GM10266 (cell line): ENCODE data around the gene ITGB2.

Experiments used
- DNase-seq: peaks from one replicate; pipeline ENCODE4 v3.0.0; 2012; ENCODE audit errors: extremely low spot score
- TF ChIP-seq, protein P1 (sequence below): IDR thresholded peaks from 2 replicates; pipeline ENCODE4 v1.5.1; 2012; ENCODE audit warnings: mild to moderate bottlenecking, low read depth; ENCODE audit not compliant: control insufficient read depth, insufficient read depth; ENCODE audit errors: missing control alignments

The ITGB2 gene

DNA sequence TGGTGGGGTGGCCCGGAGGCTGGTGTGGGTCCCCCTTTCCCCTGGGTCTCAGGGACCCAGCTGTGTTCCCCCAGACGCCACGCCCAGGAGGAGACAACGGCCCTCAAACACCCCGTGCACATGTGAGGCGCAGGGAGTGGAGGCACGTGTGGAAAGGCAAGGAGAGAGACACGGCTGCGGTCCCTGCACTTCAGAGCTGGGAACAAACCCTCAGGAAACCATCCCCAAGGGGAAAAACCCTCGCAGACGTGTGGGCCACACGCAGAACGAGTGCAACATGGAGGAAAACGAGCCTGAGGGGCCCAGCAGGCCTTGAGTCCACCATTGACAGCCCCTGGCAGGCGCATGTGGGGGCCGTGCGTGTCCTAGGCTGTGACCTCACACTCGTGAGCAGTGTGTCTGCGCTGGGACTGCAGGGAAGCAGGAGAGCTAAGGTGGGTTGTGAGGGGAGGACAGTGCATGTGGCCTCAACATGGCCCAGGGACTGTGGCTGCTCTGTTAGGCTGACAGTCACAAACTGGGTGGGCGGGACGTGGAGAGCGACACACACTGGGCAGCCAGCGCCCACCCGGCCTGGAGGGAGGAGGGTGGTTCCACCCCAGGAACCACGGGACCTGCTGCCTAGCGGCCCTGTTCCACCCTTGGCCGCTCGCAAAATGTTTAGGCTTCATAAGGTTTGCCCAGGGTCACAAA lies 20.0 kb downstream of the ITGB2 start:
- DNase-seq = no peak
- TF ChIP-seq, protein P1, sequence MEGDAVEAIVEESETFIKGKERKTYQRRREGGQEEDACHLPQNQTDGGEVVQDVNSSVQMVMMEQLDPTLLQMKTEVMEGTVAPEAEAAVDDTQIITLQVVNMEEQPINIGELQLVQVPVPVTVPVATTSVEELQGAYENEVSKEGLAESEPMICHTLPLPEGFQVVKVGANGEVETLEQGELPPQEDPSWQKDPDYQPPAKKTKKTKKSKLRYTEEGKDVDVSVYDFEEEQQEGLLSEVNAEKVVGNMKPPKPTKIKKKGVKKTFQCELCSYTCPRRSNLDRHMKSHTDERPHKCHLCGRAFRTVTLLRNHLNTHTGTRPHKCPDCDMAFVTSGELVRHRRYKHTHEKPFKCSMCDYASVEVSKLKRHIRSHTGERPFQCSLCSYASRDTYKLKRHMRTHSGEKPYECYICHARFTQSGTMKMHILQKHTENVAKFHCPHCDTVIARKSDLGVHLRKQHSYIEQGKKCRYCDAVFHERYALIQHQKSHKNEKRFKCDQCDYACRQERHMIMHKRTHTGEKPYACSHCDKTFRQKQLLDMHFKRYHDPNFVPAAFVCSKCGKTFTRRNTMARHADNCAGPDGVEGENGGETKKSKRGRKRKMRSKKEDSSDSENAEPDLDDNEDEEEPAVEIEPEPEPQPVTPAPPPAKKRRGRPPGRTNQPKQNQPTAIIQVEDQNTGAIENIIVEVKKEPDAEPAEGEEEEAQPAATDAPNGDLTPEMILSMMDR = no peak

DNA sequence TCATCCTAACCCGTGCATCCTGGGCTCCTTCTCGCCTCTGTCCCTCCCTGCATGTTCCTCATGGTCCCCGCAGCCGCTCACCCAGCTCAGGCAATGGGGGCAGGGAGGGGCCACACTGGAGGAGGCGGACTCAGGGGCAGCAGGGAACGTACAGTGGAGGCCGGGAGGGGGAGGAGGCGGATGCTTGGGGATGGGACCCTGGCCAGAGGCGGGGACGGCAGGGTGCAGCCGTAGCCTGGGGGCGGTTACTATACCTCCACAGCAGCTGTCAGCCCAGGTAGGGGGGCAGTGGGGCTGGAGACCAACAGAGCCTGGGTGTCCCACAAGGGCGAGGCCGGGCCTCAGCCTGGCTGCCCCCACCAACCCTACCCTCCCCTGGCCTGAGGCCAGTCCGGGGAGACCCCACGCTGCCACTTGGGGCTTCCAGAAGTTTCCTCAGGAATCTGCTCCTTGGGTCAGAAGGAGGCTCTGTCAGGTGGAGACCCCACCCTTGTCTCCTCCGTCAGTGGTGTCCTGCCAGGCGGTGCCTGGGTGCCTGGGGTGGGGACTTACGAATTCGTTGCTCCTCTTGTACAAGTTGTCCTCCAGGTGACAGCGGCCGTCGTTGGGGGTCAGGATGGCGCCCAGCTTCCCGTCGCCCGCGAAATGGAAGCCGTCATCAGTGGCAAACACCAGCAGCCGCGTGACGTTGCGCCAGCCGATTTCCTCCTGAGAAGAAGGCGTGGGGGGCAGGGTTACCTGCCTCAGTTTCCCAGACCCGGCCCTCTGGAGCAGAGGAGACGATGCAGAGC lies 20.7 kb downstream of the ITGB2 start:
- no peak for DNase-seq
- TF ChIP-seq, protein P1 = no peak

DNA sequence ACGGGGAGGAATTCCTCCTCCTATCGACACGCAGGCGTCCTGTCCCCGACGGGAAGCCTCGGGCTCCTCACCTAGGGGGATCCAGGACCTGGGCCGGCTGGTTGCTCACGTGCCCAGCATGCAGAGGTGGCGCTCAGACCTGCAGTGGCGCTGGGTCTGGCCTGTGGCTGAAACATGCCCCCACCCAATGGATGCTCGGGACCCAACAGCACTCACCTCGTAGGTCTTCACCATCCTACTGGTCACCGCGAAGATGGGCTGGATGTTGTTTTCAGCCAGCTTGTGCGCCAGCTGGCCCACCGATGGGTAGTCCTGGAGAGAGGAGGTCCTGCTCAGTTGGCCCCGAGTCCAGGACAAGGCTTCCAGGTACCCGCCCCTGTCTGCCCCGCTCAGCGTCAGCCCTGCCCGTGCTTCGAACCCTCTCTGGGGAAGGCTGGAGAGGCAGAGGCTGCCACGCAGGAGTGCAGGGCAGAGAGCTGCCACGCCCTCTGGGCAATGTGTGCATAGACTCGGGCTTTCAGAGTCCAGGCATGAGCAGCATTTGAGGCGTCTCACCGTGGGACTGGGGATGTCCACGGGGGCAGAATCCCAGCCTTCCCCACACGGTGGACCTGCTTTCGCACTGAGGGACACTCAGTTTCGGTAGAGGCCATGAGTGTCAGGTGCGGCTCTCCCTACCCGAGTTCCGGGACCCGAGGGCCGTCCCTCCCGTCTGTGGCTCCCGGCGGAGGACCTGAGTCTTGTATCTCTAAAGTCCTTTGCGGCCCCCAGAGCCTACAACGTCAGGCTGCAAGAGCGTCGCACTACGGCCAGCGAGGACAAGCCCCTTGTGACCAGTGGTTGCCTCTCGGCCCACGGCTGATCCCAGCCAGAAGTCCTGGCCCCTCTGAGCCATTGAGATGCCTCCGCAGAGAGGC lies 21.6 kb downstream of the ITGB2 start:
- DNase-seq = no peak
- TF ChIP-seq, protein P1 = no peak

DNA sequence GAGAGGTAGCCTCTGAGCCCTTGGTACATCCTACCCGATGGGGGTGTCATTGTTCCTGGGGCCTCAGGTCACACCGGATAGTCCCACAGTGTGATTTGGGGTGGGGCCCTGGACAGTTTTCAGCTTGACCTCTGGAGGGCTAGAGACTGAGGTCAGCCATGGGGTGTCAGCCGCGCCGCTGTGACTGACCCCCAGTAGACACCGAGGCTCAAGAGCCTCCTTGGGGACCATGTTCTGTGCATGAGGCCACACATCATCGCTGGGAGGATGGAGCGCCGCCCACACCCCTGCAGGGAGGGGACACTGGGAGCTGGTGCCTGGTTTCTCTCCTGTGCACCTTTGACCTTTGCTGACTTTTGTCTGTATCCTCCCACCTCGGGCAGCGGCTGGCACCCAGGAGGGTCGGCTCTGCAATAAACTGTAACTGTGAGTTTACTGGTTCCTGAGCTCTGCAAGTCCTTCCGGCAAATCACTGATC lies 22.6 kb downstream of the ITGB2 start:
- TF ChIP-seq, protein P1 = no peak
- no peak for DNase-seq

DNA sequence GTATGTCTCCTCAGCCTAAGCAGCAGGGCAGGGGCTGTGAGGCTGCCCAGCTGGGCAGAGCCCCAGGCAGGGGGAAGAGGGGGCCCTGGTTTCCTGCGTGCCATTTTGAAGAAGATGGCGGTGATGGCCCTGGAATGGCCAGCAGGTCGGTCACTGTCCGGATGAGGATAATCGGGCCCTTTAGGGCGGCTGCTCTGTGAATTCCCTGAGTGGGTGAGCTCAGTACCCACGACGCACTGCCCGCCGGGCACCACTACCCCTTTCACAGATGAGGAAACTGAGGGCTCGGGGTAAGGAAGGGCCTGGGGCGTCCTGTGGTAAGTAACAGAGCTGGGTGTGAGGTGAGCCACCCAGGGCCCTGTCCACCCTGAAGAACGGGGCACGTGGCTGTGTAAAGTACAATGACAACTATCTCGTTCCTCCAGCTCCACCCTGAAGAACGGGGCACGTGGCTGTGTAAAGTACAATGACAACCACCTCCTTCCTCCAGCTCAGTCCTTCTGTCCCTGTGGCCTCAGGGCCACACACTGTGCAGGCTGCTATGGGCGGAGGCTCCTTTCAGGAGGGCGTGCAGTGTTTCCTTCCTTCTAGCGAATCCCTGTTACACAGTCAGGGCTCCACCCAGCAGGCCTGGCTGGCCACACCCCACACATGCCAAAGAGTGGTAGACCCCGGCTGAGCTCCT lies 23.2 kb downstream of the ITGB2 start:
- DNase-seq = no peak
- TF ChIP-seq, protein P1 = no peak

DNA sequence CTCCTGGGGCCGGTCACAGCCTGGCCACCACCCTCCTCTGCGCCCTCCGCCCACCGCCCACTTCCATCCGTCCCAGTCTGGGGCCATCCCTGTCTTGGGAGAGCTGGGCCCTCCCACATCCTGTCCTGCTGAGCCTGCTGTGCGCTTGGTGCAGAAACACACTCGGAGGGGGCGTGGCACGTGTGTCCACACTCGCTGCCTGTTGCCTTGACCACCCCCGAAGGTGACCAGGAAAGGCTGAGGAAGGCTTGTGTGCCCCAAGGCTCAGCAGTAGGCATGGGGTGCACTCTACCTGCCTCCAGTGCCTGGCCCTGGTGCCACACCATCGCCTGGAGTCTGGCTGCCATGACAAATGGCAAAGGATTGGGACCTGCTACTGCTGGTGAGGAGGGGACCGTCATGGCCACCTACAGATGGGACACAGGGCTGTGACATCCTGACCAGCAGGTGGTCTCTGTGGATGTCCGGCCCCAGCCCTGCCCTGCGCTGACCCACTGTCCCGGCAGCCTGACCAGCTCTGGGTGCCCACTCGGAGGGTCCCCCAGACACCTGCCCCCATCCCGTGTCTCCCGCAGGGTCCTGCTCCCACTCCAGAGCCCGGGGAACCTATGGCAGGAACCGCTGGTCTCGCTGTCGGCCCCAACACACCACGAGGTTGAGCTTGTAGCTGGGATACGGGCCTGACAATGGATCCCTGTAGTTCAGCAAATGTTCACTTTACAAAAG lies 24.0 kb downstream of the ITGB2 start:
- no peak for DNase-seq

More for the DNA sequence above, 24.0 kb downstream of the ITGB2 start:
- TF ChIP-seq, protein P1 = no peak
